ENCODE data around the gene NCKAP5.

- TF ChIP-seq POLR2AphosphoS5 (IDR thresholded peaks at IDR 0.05; ENCODE audit: low read depth, low read length) (no peak), POLR2A (IDR thresholded peaks at IDR 0.05; ENCODE audit: low read depth, low read length) (no peak), TAF1 (IDR thresholded peaks at IDR 0.05; ENCODE audit: borderline replicate concordance, low read depth, low read length) (no peak)
These were observed 832.2 kb downstream of the NCKAP5 start for GRCh38 chr2:132736059-132736458.

Data from GM12892 (cell line).